Activated CD4-positive, CD25-positive, alpha-beta regulatory T cell treated with anti-CD3 and anti-CD28 coated beads, Interleukin-2, amount 50 U/mL, for 24 hours (primary cell): Measurements from ENCODE around the gene KDM8.
"Not testable (repeated sequence)": the region's sequence is repeated elsewhere in the genome, so short reads cannot be mapped to it uniquely, and the experiment has no call there.

Source experiments
- ATAC-seq, 2 donors: fragments of 150-1000 bp; cut with Tn5 transposase; one replicate each; pipeline ENCODE4 v1.10.0; 2021; ENCODE audit warnings: mild to moderate bottlenecking in 1 of 2, moderate library complexity in 1 of 2

Gene KDM8

GRCh38 chr16:27193300-27193990, 9.9 kb upstream of the KDM8 start:
- ATAC-seq: no peak

GRCh38 chr16:27195076-27195741, 8.1 kb upstream of the KDM8 start:
- ATAC-seq: peak in 1 of 2 donors; percentile 18

GRCh38 chr16:27195941-27196595, 7.3 kb upstream of the KDM8 start:
- peak; percentile 72 to 77 for ATAC-seq

GRCh38 chr16:27197004-27197403, 6.3 kb upstream of the KDM8 start:
- no peak for ATAC-seq

- no peak for ATAC-seq
Observed at GRCh38 chr16:27198451-27199234, 4.7 kb upstream of the KDM8 start.

GRCh38 chr16:27199235-27199586, 4.1 kb upstream of the KDM8 start:
- no peak for ATAC-seq

- no peak for ATAC-seq
Observed at GRCh38 chr16:27199736-27200135, 3.6 kb upstream of the KDM8 start.

- not testable (repeated sequence) for ATAC-seq
Observed at GRCh38 chr16:27200914-27201313, 2.4 kb upstream of the KDM8 start.

GRCh38 chr16:27202923-27203506, 311 bp upstream of the KDM8 start:
- ATAC-seq: peak; percentile 67 to 74

GRCh38 chr16:27204312-27204915, 1.1 kb downstream of the KDM8 start:
- ATAC-seq: no peak

- no peak for ATAC-seq
Observed at GRCh38 chr16:27205423-27206065, 2.2 kb downstream of the KDM8 start.

- not testable (repeated sequence) for ATAC-seq
Observed at GRCh38 chr16:27207121-27207520, 3.8 kb downstream of the KDM8 start.

- no peak for ATAC-seq
Observed at GRCh38 chr16:27208081-27208680, 4.9 kb downstream of the KDM8 start.

- no peak for ATAC-seq
Observed at GRCh38 chr16:27208796-27209195, 5.5 kb downstream of the KDM8 start.

GRCh38 chr16:27209591-27209990, 6.3 kb downstream of the KDM8 start:
- no peak for ATAC-seq

GRCh38 chr16:27210174-27210573, 6.8 kb downstream of the KDM8 start:
- ATAC-seq: no peak

- no peak for ATAC-seq
Observed at GRCh38 chr16:27211026-27211425, 7.7 kb downstream of the KDM8 start.

- ATAC-seq: no peak
Observed at GRCh38 chr16:27214084-27214961, 11.0 kb downstream of the KDM8 start.

- no peak for ATAC-seq
Observed at GRCh38 chr16:27215660-27216059, 12.3 kb downstream of the KDM8 start.

- ATAC-seq: no peak
Observed at GRCh38 chr16:27216297-27216885, 13.1 kb downstream of the KDM8 start.
